Measurements from ENCODE around the gene ELMO2.

DNA sequence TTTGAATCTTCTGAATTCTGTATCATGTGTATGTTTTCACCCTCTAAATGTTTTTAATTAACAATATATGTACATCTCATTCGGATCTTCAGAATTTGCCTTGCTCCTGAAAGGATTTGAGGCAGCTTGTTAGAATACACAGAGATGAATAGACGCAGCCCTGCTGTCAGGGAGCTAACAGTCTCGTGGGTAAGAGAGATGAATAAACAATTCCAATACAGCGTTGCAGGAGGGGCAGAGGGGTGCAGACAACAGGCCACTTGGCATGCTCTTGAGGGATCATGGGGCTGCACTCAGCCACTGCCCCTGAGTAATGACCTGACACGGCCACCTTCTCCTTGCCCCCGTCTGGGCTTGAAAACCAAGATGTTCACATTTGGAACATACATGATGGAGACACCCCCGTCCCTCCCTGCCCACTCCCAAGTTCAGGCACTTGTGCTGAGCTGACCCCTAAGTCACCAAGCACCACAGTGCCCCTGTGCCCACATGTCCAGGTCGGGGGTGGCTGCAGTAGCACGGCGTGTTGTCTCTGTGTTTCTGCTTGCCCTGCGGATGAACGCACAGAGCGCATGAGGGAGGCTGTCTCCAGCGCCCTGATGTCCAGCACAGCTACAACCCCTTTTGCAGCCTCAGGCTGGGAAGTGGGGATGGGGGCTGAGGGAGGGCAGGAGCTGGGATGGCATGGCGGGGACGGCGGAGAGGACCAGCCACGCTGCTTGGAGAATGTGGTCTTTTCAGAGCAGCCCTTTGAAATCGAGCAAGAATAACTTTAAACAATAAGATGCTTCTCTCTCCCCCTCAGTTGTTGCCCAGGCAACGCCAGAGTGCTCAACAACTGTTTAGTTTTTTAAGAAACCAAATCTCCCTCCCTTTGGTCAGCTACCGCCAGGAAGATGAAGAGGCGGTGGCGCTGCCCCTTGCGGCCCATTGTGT, 65.1 kb downstream of the ELMO2 start:
- TF ChIP-seq, protein P1, sequence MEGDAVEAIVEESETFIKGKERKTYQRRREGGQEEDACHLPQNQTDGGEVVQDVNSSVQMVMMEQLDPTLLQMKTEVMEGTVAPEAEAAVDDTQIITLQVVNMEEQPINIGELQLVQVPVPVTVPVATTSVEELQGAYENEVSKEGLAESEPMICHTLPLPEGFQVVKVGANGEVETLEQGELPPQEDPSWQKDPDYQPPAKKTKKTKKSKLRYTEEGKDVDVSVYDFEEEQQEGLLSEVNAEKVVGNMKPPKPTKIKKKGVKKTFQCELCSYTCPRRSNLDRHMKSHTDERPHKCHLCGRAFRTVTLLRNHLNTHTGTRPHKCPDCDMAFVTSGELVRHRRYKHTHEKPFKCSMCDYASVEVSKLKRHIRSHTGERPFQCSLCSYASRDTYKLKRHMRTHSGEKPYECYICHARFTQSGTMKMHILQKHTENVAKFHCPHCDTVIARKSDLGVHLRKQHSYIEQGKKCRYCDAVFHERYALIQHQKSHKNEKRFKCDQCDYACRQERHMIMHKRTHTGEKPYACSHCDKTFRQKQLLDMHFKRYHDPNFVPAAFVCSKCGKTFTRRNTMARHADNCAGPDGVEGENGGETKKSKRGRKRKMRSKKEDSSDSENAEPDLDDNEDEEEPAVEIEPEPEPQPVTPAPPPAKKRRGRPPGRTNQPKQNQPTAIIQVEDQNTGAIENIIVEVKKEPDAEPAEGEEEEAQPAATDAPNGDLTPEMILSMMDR (IDR thresholded peaks at IDR 0.05; ENCODE audit: low read depth, low read length, poor library complexity, severe bottlenecking): no peak
- TF ChIP-seq EZH2phosphoT487 (IDR thresholded peaks at IDR 0.05; ENCODE audit: borderline replicate concordance, low read length): no peak
